Keratinocyte (primary cell): ENCODE results near the gene MMEL1. TPM values are rescaled to one million over a fixed set of nuclear protein-coding genes. Genes with fewer than 3 reads are reported as not detected.

Experiments used
- DNase-seq: peaks from one replicate; pipeline ENCODE4 v3.0.0-alpha.2; 2011; ENCODE audit warnings: low read depth, missing footprints, low spot score
- FAIRE-seq: peaks from 2 replicates; lab custom pipeline; 2011; peaks lifted over from hg19 to GRCh38; lab: Jason Lieb, UNC
- H2AFZ ChIP-seq: 2 replicates; pipeline ENCODE4 v1.6.0; 2012; ENCODE audit warnings: low read length, control low read depth, inconsistent platforms; ENCODE audit not compliant: control insufficient read depth
- H3K27ac ChIP-seq: 2 replicates; pipeline ENCODE4 v1.5.1; 2011; ENCODE audit warnings: low read length; ENCODE audit not compliant: control insufficient read depth, insufficient read depth
- H3K27me3 ChIP-seq: 3 replicates; pipeline ENCODE4 v1.6.0; 2011; ENCODE audit warnings: low read length; ENCODE audit not compliant: control insufficient read depth, insufficient read depth; ENCODE audit errors: extremely low read depth
- H3K36me3 ChIP-seq, 2 experiments: 2 replicates in 1 of 2; 3 replicates in 1 of 2; pipeline ENCODE4 v1.5.1; 2011; ENCODE audit warnings: low read length in 2 of 2, mild to moderate bottlenecking in 1 of 2; ENCODE audit not compliant: control insufficient read depth in 2 of 2, insufficient read depth in 2 of 2; ENCODE audit errors: extremely low read depth in 1 of 2
- H3K4me1 ChIP-seq: 3 replicates; pipeline ENCODE4 v1.5.1; 2011; ENCODE audit warnings: low read length; ENCODE audit not compliant: control insufficient read depth, insufficient read depth; ENCODE audit errors: extremely low read depth
- H3K4me2 ChIP-seq: 3 replicates; pipeline ENCODE4 v1.6.0; 2011; ENCODE audit warnings: low read depth, low read length; ENCODE audit not compliant: control insufficient read depth, insufficient read depth; ENCODE audit errors: extremely low read depth
- H3K4me3 ChIP-seq, 3 experiments: fragments of 200-600 bp in 1 of 3; sonication (generic) in 1 of 3; 2 replicates in 2 of 3; 3 replicates in 1 of 3; pipeline ENCODE4 v1.5.1; 2011 to 2016; ENCODE audit warnings: low read length in 3 of 3, mild to moderate bottlenecking in 3 of 3, control low read depth in 2 of 3, inconsistent platforms in 1 of 3, low read depth in 1 of 3, mixed read lengths in 1 of 3, mixed run types in 1 of 3, moderate library complexity in 1 of 3; ENCODE audit not compliant: control insufficient read depth in 2 of 3, insufficient read depth in 2 of 3; ENCODE audit errors: extremely low read depth in 1 of 3
- H3K79me2 ChIP-seq: 2 replicates; pipeline ENCODE4 v1.6.0; 2012; ENCODE audit warnings: low read length; ENCODE audit not compliant: control insufficient read depth, insufficient read depth
- H3K9ac ChIP-seq: 3 replicates; pipeline ENCODE4 v1.6.0; 2011; ENCODE audit warnings: low read length; ENCODE audit not compliant: control insufficient read depth, insufficient read depth; ENCODE audit errors: extremely low read depth
- H3K9me1 ChIP-seq: 3 replicates; pipeline ENCODE4 v1.6.0; 2011; ENCODE audit warnings: low read length; ENCODE audit not compliant: control insufficient read depth, insufficient read depth; ENCODE audit errors: extremely low read depth
- H3K9me3 ChIP-seq: 2 replicates; pipeline ENCODE4 v1.5.1; 2012; ENCODE audit warnings: low read depth, low read length; ENCODE audit not compliant: control insufficient read depth
- H4K20me1 ChIP-seq: 3 replicates; pipeline ENCODE4 v1.6.0; 2011; ENCODE audit warnings: low read length; ENCODE audit not compliant: control insufficient read depth, insufficient read depth; ENCODE audit errors: extremely low read depth
- EZH2 ChIP-seq: IDR thresholded peaks from one replicate; pipeline ENCODE4 v1.6.1; 2012; ENCODE audit warnings: inconsistent platforms, mild to moderate bottlenecking, low read length, moderate library complexity
- dilution Hi-C: fragments of 300-500 bp; cut with MboI; formaldehyde crosslinking; loops from one replicate; pipeline ENCODE4 v1.7.0; 2020; ENCODE audit warnings: low sequenced_read_pairs; ENCODE audit not compliant: extremely low pct_ligation_motif_present
- polyA plus RNA-seq, 5 experiments: library from polyadenylated mRNA; depleted of rRNA in 3 of 5; stranded (reverse) in 3 of 5; stranded (forward) in 1 of 5; unstranded in 1 of 5; fragments of >200 nt; gene quantifications; 1 replicate in 1 of 5; 2 replicates in 3 of 5; 3 replicates in 1 of 5; pipeline versions ENCODE4 v1.2.1 to v1.2.3, GENCODE V29; 2011 to 2012; ENCODE audit warnings: missing spikeins in 2 of 5, low read depth in 1 of 5, low replicate concordance in 1 of 5
- TF ChIP-seq, protein P1 (sequence below), 3 experiments: IDR thresholded peaks in 1 of 3; conservative IDR thresholded peaks in 1 of 3; optimal IDR thresholded peaks in 1 of 3; 2 replicates in 2 of 3; 3 replicates in 1 of 3; pipeline versions ENCODE3 to v1.5.1; 2011; ENCODE audit warnings: low read length in 3 of 3, mild to moderate bottlenecking in 3 of 3, moderate library complexity in 2 of 3, control low read depth in 1 of 3, inconsistent platforms in 1 of 3; ENCODE audit not compliant: insufficient read depth in 2 of 3; ENCODE audit errors: extremely low read depth in 1 of 3

Gene MMEL1
- polyA plus RNA-seq, 1 donor (not counting 4 experiments of a cell fraction or from before 2014, with no cell fraction given) = not detected

- FAIRE-seq = no peak
- no peaks in the 10 kb centered on the region for H3K27me3 ChIP-seq
These were observed 18.7 kb downstream of the MMEL1 start for GRCh38 chr1:2614145-2614544.

GRCh38 chr1:2612591-2613365 is 20.0 kb downstream of the MMEL1 start:
- H3K4me1 ChIP-seq = no peaks in the 10 kb centered on the region
- H3K4me2 ChIP-seq = no peak overlapping the region
- no peaks in the 10 kb centered on the region for H3K27me3 ChIP-seq
- no peak overlapping the region for H3K4me3 ChIP-seq
- no peaks in the 10 kb centered on the region for H4K20me1 ChIP-seq
- no peaks in the 10 kb centered on the region for H3K79me2 ChIP-seq
- no peaks in the 10 kb centered on the region for H3K36me3 ChIP-seq
- FAIRE-seq (no peak), DNase-seq (no peak)
- dilution Hi-C loops = no loop called here
- no peak overlapping the region for H3K27ac ChIP-seq
- H2AFZ ChIP-seq = no peak overlapping the region
- H3K9me3 ChIP-seq = no peaks in the 10 kb centered on the region
- no peaks in the 10 kb centered on the region for H3K9me1 ChIP-seq
- H3K9ac ChIP-seq = no peak overlapping the region
- TF ChIP-seq, protein P1, sequence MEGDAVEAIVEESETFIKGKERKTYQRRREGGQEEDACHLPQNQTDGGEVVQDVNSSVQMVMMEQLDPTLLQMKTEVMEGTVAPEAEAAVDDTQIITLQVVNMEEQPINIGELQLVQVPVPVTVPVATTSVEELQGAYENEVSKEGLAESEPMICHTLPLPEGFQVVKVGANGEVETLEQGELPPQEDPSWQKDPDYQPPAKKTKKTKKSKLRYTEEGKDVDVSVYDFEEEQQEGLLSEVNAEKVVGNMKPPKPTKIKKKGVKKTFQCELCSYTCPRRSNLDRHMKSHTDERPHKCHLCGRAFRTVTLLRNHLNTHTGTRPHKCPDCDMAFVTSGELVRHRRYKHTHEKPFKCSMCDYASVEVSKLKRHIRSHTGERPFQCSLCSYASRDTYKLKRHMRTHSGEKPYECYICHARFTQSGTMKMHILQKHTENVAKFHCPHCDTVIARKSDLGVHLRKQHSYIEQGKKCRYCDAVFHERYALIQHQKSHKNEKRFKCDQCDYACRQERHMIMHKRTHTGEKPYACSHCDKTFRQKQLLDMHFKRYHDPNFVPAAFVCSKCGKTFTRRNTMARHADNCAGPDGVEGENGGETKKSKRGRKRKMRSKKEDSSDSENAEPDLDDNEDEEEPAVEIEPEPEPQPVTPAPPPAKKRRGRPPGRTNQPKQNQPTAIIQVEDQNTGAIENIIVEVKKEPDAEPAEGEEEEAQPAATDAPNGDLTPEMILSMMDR (optimal IDR thresholded peaks at IDR 0.05 in 1 of 3, IDR thresholded peaks at IDR 0.05 in 1 of 3, conservative IDR thresholded peaks at IDR 0.05 in 1 of 3; ENCODE audit: extremely low read depth in 1 of 3, insufficient read depth in 2 of 3, low read length in 3 of 3) = no peak
- no peak for TF ChIP-seq EZH2

More at GRCh38 chr1:2614145-2614544, 18.7 kb downstream of the MMEL1 start:
- Histone ChIP-seq H2AFZ (no peak overlapping the region), H3K4me2 (no peak overlapping the region), H3K79me2 (no peaks in the 10 kb centered on the region), H3K27ac (no peak overlapping the region), H3K9me1 (no peaks in the 10 kb centered on the region), H4K20me1 (no peaks in the 10 kb centered on the region), H3K36me3 (no peaks in the 10 kb centered on the region), H3K4me1 (no peaks in the 10 kb centered on the region), H3K4me3 (no peak overlapping the region), H3K9ac (no peak overlapping the region), H3K9me3 (no peaks in the 10 kb centered on the region)
- dilution Hi-C loops = no loop called here
- DNase-seq = no peak
- TF ChIP-seq EZH2 = no peak
- TF ChIP-seq, protein P1 (optimal IDR thresholded peaks at IDR 0.05 in 1 of 3, IDR thresholded peaks at IDR 0.05 in 1 of 3, conservative IDR thresholded peaks at IDR 0.05 in 1 of 3; ENCODE audit: extremely low read depth in 1 of 3, insufficient read depth in 2 of 3, low read length in 3 of 3) = no peak
